ENCODE measurements around the gene DIO2.

- TF ChIP-seq POLR2A (IDR thresholded peaks at IDR 0.05) (no peak), CTCF (IDR thresholded peaks at IDR 0.05) (peak in 5 of 7 experiments; percentile 14 to 34 (median 29)), POLR2AphosphoS5 (IDR thresholded peaks at IDR 0.05) (no peak)
Measured at GRCh38 chr14:80213602-80214001, 2.3 kb upstream of the DIO2 start.
